Breast epithelium (tissue), 4 donors: ENCODE data around the gene TXNL4A. TPM values are rescaled to one million over a fixed set of nuclear protein-coding genes. Genes with fewer than 3 reads are reported as not detected.
A peak's percentile ranks its signal among the peaks of the same experiment; 100 is the strongest.
"Not testable (repeated sequence)": the region's sequence is repeated elsewhere in the genome, so short reads cannot be mapped to it uniquely, and the experiment has no call there.

Source experiments
- DNase-seq, 2 donors: peaks; one replicate each; pipeline ENCODE4 v3.0.0-alpha.2; 2019; ENCODE audit warnings: low spot score in 2 of 2
- H3K27ac ChIP-seq, 2 donors: fragments of 200-600 bp; sonication (generic) in 1 of 2; one replicate each; pipeline ENCODE4 v1.5.1; 2016 to 2019; ENCODE audit warnings: mild to moderate bottlenecking in 1 of 2
- H3K27me3 ChIP-seq, 2 donors: fragments of 200-600 bp; sonication (generic) in 1 of 2; one replicate each; pipeline versions ENCODE4 v1.5.1 to v1.6.0; 2017 to 2019; ENCODE audit warnings: control low read depth in 1 of 2, mild to moderate bottlenecking in 1 of 2
- H3K36me3 ChIP-seq: fragments of 200-600 bp; one replicate; pipeline ENCODE4 v1.5.1; 2019
- H3K4me1 ChIP-seq, 2 donors: fragments of 200-600 bp; sonication (generic); one replicate each; pipeline ENCODE4 v1.5.1; 2016 to 2019; ENCODE audit warnings: control low read depth in 1 of 2
- H3K4me3 ChIP-seq, 3 donors: fragments of 200-600 bp; sonication (generic); 1 replicate in 2 of 3; 2 replicates in 1 of 3; pipeline ENCODE4 v1.5.1; 2016 to 2019; ENCODE audit warnings: mild to moderate bottlenecking in 3 of 3, moderate library complexity in 2 of 3
- H3K9me3 ChIP-seq, 2 donors: fragments of 200-600 bp; sonication (generic) in 1 of 2; one replicate each; pipeline ENCODE4 v1.5.1; 2016 to 2019; ENCODE audit warnings: control low read depth in 1 of 2
- POLR2A ChIP-seq: fragments of 450-650 bp; IDR thresholded peaks from one replicate; pipeline ENCODE4 v1.6.1; 2016; ENCODE audit warnings: antibody characterized with exemption, mild to moderate bottlenecking, moderate library complexity
- POLR2AphosphoS5 ChIP-seq, 3 donors: sonication (generic); formaldehyde crosslinking; IDR thresholded peaks; one replicate each; pipeline ENCODE4 v1.6.1; 2017; ENCODE audit warnings: antibody characterized with exemption in 3 of 3
- intact Hi-C: fragments of 100-400 bp; cut with DNase I; formaldehyde crosslinking; loops from one replicate; pipeline ENCODE4 v1.15.1; 2023; ENCODE audit warnings: low total_unique reads
- total RNA-seq, 3 donors: library from RNA; depleted of rRNA; stranded (reverse); fragments of >200 nt; gene quantifications; one replicate each; pipeline ENCODE4 v1.1.0, GENCODE V29; 2016
- TF ChIP-seq, protein P1 (sequence below), 3 donors: fragments of 450-650 bp; IDR thresholded peaks; one replicate each; pipeline ENCODE4 v1.5.1; 2016 to 2017; ENCODE audit warnings: antibody characterized with exemption in 3 of 3, mild to moderate bottlenecking in 3 of 3, moderate library complexity in 3 of 3

Gene TXNL4A
- total RNA-seq, 3 donors from 2014 or later, result 21.4 to 39.2 (median 23.9) TPM

DNA sequence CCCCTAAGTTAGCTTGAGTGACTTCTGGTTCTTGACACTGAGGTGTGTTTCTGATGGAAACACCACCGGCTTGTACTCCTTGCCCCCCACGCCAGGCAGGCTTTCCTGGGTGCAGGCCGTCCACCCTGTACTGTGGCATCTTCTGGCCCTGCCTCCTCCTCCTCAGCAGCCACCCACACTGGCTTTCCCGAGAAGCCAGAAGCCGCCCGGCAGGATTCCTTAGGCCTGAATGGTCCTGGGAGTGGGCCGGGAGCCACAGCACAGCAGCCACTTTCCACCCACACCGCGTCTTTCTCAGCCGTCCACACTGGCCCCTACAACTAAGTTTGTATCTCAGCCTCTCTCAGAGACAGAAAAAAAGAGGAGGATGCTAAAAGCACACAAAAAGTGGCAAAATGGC, 26.1 kb downstream of the TXNL4A start:
- TF ChIP-seq POLR2A (no peak), POLR2AphosphoS5 (IDR thresholded peaks at IDR 0.05) (peak in 1 of 3 donors; percentile 9)
- Histone ChIP-seq H3K4me3 (peak overlapping the region in 1 of 3 donors; percentile 11), H3K27ac (peak overlapping the region; percentile 85 to 94), H3K36me3 (no peaks in the 10 kb centered on the region), H3K4me1 (peaks cover 0 to 8% of the 10 kb centered on the region in 2 donors), H3K9me3 (no peaks in the 10 kb centered on the region), H3K27me3 (no peaks in the 10 kb centered on the region)
- intact Hi-C loops, result no loop called here
- DNase-seq, result peak; percentile 80 to 85

DNA sequence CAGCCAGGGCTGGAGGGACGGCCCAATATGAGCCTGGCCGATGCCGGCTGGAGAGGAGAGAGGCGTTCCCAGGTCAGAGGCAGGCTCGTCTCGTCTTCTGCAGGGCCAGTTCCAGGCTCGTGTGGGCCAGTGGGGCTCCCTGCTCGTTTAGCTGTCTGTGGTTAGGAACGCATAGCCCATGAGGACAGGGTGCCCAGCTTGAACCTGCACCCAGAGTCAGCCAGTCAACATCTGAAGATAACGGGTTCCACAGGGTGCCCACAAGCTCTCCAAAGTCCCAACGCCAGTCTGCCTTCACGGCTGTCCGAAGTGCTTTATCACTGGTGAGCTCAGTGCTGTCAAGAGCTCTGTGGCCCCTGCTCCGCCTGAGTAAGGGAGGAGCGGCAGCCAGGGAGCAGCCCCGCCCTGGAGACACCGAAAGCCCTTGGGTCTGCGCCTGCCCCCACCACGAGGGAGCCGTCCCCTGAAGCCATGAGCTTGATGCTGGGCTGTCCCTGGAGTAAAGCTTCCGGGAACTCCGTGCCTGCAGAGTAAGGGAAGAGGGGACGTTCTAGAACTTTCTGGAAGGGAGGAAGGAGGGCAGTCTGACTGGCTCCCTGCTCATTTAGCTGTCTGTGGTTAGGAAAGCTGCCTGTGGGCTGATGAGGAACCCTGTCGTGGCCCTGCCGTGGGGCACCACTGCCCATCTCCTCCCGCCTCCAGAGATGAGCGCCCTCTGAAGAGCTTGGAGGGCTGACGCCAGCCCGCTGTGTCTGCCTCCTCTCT, 26.7 kb downstream of the TXNL4A start:
- intact Hi-C loops, result no loop called here
- Histone ChIP-seq H3K36me3 (no peaks in the 10 kb centered on the region), H3K4me3 (peak overlapping the region in 1 of 3 donors; percentile 11), H3K27ac (peak overlapping the region; percentile 85 to 94), H3K27me3 (no peaks in the 10 kb centered on the region), H3K9me3 (no peaks in the 10 kb centered on the region), H3K4me1 (peaks cover 0 to 8% of the 10 kb centered on the region in 2 donors)
- TF ChIP-seq, protein P1, sequence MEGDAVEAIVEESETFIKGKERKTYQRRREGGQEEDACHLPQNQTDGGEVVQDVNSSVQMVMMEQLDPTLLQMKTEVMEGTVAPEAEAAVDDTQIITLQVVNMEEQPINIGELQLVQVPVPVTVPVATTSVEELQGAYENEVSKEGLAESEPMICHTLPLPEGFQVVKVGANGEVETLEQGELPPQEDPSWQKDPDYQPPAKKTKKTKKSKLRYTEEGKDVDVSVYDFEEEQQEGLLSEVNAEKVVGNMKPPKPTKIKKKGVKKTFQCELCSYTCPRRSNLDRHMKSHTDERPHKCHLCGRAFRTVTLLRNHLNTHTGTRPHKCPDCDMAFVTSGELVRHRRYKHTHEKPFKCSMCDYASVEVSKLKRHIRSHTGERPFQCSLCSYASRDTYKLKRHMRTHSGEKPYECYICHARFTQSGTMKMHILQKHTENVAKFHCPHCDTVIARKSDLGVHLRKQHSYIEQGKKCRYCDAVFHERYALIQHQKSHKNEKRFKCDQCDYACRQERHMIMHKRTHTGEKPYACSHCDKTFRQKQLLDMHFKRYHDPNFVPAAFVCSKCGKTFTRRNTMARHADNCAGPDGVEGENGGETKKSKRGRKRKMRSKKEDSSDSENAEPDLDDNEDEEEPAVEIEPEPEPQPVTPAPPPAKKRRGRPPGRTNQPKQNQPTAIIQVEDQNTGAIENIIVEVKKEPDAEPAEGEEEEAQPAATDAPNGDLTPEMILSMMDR (IDR thresholded peaks at IDR 0.05), result no peak
- no peak for TF ChIP-seq POLR2AphosphoS5 (IDR thresholded peaks at IDR 0.05)
- TF ChIP-seq POLR2A, result no peak
- DNase-seq, result no peak

DNA sequence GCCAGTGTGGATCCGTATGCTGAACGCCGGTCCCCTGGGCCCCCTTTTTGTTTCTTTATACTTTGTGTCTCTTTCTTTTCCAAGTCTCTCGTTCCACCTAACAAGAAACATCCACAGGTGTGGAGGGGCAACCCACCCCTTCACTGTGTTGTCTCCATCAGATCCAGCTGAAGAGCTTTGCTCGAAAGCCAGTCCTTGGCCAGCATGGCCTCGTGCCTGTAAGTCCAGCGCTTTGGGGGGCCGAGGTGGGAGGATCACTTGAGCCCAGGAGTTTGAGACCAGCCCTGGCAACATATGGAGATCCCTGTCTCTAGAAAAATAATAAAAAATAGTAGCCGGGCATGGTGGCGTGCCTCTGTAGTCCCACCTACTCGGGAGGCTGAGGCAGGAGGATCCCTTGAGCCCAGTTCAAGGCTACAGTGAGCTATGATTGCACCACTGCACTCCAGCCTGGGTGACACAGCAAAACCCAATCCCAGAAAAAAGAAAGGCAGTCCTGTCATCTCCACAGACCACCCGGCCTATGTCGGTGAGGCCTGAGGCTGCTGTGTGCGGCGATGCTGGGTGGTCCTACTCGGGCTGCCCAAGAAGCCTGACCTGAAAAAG, 27.3 kb downstream of the TXNL4A start:
- Histone ChIP-seq H3K27me3 (no peaks in the 10 kb centered on the region), H3K4me1 (peaks cover 0 to 8% of the 10 kb centered on the region in 2 donors), H3K4me3 (no peak overlapping the region), H3K36me3 (no peaks in the 10 kb centered on the region), H3K27ac (peak overlapping the region in 1 of 2 donors; percentile 94), H3K9me3 (no peaks in the 10 kb centered on the region)
- DNase-seq, result no peak
- intact Hi-C loops, result no loop called here
- TF ChIP-seq POLR2A, result no peak
- TF ChIP-seq, protein P1 (IDR thresholded peaks at IDR 0.05), result no peak
- TF ChIP-seq POLR2AphosphoS5 (IDR thresholded peaks at IDR 0.05), result no peak

- H3K4me3 ChIP-seq, H3K36me3 ChIP-seq, H3K9me3 ChIP-seq, DNase-seq, H3K27ac ChIP-seq, H3K4me1 ChIP-seq, intact Hi-C loops, H3K27me3 ChIP-seq: not testable (repeated sequence)
These were observed 28.1 kb downstream of the TXNL4A start for GRCh38 chr18:79960161-79960801.

- Histone ChIP-seq H3K36me3 (no peaks in the 10 kb centered on the region), H3K27ac (no peak overlapping the region), H3K4me1 (peaks cover 0 to 4% of the 10 kb centered on the region in 2 donors), H3K9me3 (no peaks in the 10 kb centered on the region), H3K4me3 (no peak overlapping the region), H3K27me3 (no peaks in the 10 kb centered on the region)
- DNase-seq, result no peak
- TF ChIP-seq POLR2AphosphoS5 (IDR thresholded peaks at IDR 0.05) (no peak), POLR2A (no peak)
- TF ChIP-seq, protein P1 (IDR thresholded peaks at IDR 0.05), result no peak
- intact Hi-C loops, result no loop called here
These were observed 29.4 kb downstream of the TXNL4A start for GRCh38 chr18:79958981-79959380.

GRCh38 chr18:79956276-79956675, 32.1 kb downstream of the TXNL4A start:
- no peak for DNase-seq
- intact Hi-C loops, result no loop called here
- Histone ChIP-seq H3K36me3 (no peaks in the 10 kb centered on the region), H3K27me3 (no peaks in the 10 kb centered on the region), H3K4me1 (no peaks in the 10 kb centered on the region), H3K27ac (no peak overlapping the region), H3K4me3 (no peak overlapping the region), H3K9me3 (no peaks in the 10 kb centered on the region)
- TF ChIP-seq, protein P1 (IDR thresholded peaks at IDR 0.05), result no peak
- TF ChIP-seq POLR2A (no peak), POLR2AphosphoS5 (IDR thresholded peaks at IDR 0.05) (no peak)
